Anterior cingulate cortex (tissue), 58 donors: ENCODE measurements around the gene OR1G1.
"Not testable (repeated sequence)": the region's sequence is repeated elsewhere in the genome, so short reads cannot be mapped to it uniquely, and the experiment has no call there.

Source experiments
- DNase-seq, 58 donors: peaks; one replicate each; lab custom pipeline; 2025; lab: John Stamatoyannopoulos, UW

OR1G1 gene

GRCh38 chr17:3127451-3127850, at the start of gene OR1G1:
Gene OR1G1 (minus strand): TSS chr17:3127551. CDS start chr17:3127551, 0 bp downstream.
- DNase-seq = no peak

- no peak for DNase-seq
Observed at GRCh38 chr17:3167574-3167973, 40.2 kb upstream of the OR1G1 start.

GRCh38 chr17:3157218-3157617, 29.9 kb upstream of the OR1G1 start:
- DNase-seq = no peak

GRCh38 chr17:3137494-3137893, 10.1 kb upstream of the OR1G1 start:
- DNase-seq = not testable (repeated sequence)

- no peak for DNase-seq
Observed at GRCh38 chr17:3104322-3104721, 23.0 kb downstream of the OR1G1 start, which contains the start of gene OR1D2. Gene OR1D2 (minus strand): TSS chr17:3104422. CDS start chr17:3092996, 11,426 bp downstream.
